Muscle of back (tissue), 11 donors: Measurements from ENCODE around the gene ILK. TPM values are rescaled to one million over a fixed set of nuclear protein-coding genes. Genes with fewer than 3 reads are reported as not detected.
A peak's percentile ranks its signal among the peaks of the same experiment; 100 is the strongest.

Source experiments
- DNase-seq, 3 donors: peaks; one replicate each; pipeline versions ENCODE4 v3.0.0 to v3.0.0-alpha.2; 2013
- polyA plus RNA-seq, 10 donors: library from polyadenylated mRNA; unstranded; fragments of 120-200 nt; gene quantifications; one replicate each; pipeline ENCODE4 v1.2.1, GENCODE V29; 2013; ENCODE audit not compliant: insufficient read length in 10 of 10

Gene ILK
- polyA plus RNA-seq, 10 donors, result 135 to 163 (median 147) TPM

DNA sequence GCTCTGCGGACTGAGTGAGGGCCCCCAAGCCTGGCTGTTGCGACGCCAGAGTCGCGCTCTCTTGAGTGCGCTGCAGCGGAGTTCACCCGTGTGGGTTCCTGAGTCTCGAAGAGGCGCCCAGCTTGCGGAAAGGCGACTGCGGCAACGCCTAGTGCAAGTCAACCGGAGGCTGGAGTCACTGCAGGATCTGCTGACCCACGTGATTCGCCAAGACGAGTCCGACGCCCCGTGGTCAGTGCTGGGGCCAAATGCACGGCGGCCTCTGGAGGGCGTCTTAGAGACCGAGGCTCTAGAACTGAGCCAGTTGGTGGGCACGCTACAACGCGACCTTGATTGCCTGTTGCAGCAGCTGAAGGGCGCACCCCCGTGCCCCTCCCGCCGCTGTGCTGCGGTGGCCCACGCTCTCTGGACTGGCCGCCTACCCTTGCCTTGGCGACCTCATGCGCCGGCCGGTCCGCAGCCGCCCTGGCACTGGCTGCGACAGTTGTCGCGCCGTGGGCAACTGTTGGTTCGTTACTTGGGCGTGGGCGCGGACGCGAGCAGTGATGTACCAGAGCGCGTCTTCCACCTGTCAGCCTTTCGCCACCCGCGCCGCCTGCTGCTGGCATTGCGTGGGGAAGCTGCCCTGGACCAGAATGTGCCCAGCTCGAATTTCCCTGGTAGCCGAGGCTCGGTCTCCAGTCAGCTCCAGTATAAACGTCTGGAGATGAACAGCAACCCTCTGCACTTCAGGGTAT lies 32.7 kb upstream of the ILK start:
- DNase-seq, result peak in 2 of 3 donors; percentile 12 to 14

DNA sequence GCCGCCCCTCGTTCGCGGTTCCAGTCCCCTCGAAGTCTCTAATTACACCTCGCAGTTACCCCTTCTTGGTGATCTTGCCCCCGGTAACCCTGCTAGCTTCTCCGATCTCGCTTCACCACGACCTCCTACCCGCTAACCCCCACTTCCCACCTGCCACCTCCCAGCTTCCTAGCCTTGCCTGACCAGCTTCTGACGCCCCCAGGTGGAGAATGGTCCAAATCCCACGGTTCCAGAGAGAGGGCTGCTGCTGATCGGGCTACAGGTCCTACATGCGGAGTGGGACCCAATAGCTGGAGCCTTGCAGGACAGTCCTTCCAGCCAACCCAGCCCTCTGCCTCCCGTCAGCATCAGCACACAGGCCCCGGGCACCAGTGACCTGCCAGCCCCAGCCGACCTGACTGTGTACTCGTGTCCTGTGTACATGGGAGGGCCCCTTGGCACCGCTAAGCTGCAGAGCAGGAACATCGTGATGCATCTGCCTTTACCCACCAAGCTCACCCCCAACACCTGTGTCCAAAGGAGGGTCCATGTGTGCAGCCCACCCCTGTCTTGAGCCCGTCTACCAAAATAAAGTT lies 32.1 kb upstream of the ILK start:
- DNase-seq, result no peak

DNA sequence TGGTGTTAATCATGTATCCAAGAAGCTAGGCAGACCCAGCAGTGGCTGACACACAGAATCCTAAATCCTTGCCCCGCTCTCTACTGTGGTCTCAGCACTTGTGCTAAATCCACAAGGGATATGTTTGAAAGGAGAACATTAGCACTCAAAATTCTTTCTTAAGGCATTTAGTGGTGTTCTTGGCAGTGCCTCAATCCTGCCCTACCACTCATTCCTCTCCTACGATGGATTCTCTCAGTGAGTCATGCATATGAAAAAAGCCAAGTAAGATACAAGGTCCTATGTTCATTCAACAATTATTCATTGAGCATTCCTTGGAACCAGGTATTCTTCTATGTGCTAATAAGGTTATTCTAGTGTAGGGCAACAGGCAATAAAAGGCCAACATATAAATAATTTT lies 31.4 kb upstream of the ILK start:
- DNase-seq, result peak in 1 of 3 donors; percentile 47

DNA sequence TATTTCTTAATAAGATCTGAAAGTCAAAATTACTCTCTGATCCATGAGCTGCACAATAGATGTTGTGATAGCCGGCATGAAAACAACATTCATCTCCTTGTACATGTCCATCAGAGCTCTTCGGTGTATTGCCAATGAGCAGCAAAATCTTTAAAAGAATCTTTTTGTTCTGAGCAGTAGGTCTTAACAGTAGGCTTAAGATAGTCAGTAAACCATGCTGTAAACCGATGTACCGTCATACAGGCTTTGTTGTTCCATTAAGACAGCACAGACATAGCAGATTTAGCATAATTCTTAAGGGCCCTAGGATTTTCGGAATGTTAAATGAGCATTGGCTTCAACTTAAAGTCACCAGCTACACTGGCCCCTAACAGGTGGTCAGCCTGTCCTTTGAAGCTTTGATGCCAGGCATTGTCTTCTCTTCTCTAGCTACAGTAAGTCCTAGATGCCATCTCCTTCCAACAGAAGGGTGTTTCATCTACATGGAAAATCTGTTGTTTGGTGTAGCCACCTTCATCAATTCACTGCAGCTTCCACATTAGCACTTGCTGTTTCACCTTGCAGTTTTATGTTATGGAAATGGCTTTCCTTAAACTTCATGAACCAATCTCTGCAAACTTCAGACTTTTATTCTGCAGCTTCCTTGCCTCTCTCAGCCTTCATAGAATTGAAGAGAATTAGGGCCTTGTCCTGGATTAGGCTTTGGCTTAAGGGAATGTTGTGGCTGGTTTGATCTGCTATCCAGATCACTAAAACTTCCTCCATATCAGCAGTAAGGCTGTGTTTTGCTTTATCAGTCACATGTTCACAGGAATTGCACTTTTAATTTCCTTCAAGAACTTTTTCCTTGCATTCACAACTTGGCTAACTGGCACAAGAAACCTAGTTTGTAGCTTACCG lies 28.5 kb upstream of the ILK start:
- DNase-seq, result no peak

DNA sequence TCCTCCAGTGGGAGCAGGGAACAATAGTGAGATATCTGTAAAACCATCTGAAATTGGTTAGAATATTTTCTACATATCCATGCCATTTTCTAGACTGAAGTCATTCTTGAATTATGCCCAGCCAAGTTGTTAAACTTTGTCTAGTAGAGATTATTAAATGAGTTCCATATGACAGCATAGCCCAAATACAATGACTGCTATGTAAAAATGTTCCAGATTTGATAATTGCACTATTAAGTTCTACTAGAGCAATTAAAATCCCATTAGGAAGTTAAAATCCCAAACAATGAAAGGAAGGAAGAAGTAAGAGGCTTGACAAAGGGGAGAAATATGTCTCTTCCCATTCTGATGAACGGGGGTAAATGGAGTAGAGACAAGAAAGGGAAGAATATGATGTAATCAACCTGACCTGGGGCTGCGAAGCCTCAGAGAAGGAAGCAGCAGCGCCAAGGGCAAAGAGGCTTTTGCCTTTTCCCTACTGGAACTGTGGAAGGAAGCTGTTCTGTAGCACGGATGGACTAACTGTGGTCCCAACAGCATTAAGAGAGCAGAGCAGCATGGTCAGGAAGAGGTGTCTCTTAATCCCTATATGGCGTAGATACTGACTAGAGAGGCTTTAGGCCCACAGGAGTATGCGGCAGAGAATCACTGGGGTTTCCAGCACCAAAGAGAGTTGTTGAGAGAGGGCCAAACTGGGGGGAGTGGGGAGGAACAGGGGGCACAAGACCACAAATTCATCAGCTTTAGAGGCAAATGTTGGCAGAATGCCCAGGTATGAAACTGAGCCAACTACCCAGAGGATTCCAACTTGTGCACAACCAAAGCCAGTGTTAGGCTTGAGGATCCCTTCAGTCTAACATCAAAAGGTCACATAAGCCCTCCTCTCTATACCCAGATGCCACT lies 26.9 kb upstream of the ILK start:
- DNase-seq, result peak; percentile 50 to 67 (median 59)

DNA sequence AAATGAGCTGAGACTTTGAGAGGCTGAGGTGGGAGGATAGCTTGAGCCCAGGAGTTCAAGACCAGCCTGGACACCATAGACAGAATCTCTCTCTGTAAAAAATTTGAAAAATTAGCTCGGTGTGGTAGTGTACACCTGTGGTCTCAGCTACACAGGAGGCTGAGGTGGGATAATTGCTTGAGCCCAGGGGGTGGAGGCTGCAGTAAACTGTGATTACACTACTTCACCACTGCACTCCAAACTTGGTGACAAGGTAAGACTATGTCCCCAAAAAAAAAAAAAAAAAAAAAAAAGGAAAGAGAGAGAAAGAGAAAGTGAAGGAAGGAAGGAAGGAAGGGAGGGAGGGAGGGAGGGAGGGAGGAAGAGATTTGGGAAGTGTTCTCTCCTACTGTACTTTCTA lies 25.4 kb upstream of the ILK start:
- DNase-seq, result no peak

DNA sequence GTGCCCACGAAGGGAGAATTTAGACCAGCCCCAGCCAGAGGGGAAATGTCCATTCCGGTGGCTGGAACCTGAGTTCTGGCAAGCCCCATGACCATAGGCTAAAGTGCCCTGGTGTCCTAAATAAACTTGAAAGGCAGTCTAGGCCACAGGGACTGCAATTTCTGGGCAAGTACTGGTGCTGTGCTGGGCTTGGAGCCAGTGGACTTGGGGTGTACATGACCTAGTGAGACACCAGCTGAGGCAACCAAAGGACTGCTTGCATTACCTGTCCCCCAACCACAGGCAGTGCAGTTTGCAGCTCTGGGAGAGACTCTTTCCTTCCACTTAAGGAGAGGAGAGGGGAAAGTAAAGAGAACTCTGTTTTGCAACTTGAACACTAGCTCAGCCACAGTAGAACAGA lies 23.9 kb upstream of the ILK start:
- DNase-seq, result no peak

DNA sequence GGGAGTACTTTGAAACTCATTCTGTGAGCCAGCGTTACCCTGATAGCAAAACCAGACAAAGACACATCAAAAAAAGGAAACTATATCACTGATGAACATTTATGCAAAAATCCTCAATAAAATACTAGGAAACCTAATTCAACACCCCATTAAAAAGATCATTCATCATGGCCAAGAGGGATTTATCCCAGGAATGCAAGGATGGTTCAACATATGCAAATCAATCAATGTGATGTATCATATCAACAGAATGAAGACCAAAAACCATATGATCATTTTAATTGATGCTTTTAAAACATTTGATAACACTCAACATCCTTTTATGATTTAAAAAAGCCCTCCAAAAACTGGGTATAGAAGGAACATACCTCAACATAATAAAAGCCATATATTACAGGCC lies 20.0 kb upstream of the ILK start:
- no peak for DNase-seq

DNA sequence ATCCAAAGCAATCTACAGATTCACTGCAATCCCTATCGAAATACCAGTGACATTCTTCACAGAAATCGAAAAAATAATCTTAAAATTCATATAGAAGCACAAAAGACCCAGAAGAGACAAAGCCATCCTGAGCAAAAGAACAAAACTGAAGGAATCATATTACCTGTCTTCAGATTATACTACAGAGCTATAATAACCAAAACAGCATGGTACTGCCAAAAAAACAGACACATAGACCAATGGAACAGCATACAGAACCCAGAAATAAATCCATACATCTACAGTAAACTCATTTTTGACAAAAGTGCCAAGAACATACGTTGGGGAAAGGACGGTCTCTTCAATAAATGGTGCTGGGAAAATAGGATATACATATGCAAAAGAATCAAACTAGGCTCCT lies 19.0 kb upstream of the ILK start:
- no peak for DNase-seq

DNA sequence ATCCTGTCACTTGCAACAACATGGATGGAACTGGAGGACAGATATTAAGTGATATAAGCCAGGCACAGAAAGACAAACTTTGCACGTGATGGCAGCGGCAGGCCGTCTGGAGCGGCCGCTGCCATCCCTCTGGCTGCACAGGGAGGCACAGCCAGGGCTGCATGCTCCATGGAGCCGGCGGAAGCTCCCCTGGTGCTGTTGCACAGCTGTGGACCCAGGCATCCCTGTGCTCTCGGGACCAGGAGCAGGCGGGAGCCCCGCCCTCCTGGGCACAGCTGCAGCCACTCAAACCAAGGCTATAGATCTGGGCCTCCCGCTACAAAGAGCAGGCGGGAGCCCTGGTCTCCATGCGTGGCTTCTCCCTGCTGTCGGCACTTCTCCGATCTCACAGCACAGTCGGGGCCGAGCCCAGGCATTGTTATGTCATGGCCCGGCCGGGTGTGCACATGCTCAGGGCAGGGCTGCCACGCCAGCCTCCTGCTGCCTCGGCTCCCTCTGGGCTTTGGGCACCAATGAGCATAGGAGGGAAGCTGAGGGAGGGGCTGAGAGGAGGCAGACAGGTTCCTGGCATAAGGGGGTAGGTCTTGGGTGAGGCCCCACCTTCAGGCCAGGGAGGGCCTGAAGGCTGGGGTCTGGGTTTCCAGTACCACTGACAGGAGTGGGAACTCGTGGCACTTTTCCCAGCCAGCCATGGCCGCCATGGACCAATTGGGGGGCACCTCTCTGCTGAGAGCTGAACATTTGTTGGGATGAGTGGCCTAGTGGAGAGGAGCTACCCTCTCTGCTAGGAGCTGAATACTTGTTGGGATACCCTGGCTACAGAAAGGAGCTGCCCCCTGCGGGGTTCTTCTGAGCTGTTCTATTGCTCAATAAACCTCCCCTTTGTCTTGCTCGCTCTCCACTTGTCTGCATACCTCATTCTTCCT lies 16.9 kb upstream of the ILK start:
- no peak for DNase-seq

DNA sequence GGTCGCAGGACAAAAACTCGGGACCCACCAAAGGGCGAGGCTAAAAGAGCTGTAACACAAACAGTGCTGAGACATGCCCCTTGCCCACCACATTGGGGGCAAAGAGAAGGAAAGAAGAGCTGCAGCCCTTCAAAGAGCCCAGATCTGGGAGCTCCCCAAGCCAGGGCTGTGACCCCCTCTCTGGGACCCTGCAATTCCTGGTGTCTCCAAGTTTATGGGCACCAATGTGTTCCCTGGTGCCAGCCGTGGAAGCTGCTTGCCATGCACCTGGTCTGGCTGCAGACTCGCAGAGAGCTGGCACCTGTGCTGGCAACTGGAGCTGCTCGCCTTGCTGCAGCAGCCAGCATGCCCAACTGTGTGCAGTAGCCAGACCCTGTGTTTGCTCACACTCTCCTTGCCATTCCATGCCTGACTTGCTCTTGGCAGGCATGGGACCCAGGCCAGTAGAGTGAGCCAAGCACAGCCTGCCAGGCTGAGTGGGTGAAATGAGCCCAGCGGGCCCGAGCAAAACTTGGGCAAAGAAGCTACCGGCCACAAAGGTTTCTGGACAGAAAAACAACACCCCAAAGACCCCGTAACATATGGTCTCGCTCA lies 16.1 kb upstream of the ILK start:
- no peak for DNase-seq

DNA sequence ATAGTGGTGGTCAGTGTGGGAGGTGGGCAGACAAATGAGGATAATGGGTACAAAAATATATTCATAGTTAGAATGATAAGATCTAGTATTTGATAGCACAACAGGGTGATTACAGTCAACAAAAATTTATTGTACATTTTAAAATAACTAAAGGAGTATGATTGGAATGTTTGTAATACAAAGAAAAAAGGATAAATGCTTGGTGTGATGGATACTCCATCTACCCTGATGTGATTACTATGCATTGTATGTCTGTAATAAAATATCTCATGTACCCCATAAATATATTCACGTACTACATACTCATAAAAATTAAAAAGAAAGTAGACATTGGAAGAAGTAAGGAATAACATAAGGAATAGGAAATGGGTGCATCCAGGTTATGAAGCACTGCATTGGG lies 15.6 kb upstream of the ILK start:
- DNase-seq, result no peak

DNA sequence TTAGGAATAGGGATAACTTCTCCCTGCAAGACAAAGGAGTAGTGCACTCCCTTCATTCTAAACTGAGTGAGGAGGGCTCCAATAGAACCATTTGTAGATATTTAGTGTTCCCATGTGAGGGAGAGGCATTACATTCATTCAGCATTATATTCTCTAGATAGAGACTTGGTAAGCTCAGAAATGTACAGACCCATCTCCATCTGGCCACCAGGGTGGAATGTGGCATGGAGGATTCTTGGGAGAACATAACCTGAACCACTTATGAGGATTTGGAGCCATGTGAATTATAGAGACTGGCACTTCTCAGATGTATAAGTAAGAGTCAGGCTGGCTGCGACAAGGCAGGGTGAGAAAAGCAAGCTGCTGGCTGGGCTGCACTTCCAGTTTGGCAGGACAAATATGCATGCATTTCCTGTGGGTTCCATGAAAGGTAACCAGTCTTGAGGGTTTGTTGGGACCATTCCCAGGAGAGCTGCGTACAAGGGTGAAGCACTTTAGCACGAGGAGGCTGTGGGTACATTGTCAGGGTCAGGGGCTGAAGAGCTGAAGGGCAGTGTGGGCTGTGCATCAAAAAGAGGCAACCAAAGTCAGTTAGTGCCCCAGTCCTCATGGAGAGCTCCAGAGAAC lies 9.3 kb upstream of the ILK start:
- DNase-seq, result no peak

DNA sequence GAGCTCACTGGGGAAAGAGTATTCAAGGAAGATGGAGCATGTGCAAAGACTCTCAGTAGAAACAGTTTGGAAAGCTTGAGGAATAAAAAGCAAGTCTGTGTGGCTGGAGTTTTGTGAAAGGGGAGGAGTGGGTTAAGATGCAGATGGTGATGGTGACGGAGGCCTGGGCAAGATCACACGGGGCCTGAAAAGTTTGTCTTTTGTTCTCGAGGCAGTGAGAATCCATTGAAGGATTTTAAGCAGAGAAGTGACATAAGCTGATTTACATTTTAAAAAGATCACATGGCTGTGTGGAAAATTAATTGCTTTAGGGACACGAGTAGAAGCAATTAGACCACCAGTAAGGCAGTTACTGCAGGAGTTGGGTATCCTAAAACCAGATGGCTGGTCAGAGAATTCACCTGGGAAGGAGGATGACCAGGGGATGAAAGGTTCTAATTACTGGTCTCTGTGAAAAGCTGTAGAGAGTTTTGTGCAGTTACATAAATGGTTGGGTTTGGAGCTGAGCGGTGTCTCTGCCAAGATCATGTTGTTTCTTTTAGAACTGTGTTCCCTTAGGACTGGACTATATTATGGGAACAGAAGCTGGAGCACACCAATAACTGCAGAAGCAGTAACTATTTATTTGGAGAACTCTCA lies 7.2 kb upstream of the ILK start:
- DNase-seq, result no peak

DNA sequence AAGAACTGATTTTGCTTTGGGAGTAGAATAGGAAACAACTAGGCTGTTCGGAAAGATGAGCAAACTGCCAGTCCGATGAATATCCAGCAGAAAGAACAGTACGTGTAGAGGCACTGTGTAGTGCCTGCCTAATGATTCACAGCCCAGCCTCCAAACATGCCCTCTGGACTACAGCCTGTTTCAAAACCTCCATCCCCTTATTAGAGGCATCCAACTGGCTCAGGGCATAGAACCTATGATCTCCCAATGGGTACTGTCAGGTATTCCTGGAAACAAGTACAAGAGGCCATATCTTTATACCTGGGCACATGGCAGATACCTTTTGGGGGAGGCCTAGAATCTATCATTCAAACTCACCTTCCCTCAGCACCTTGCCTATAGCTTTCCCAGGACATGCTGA lies 5.0 kb upstream of the ILK start:
- DNase-seq, result no peak

DNA sequence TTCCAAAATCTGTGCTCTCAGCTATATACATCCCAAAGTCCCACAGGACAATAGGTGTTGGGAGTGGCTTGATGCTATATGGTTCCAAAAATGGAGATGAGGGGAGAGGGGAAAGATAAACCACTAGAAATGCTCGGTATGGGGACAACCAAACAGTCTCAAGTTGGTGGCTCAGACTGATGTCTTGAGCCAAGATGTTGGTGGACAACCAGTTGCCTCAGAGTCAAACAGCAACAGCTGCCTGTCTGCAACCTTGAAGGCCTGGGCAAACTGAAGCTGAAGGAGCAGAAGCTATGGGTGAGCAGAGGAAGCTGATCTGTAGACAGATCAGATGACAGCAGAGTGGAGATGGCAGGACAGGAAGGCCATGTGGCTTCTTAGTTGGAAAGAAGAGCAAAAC lies 4.1 kb upstream of the ILK start:
- no peak for DNase-seq

DNA sequence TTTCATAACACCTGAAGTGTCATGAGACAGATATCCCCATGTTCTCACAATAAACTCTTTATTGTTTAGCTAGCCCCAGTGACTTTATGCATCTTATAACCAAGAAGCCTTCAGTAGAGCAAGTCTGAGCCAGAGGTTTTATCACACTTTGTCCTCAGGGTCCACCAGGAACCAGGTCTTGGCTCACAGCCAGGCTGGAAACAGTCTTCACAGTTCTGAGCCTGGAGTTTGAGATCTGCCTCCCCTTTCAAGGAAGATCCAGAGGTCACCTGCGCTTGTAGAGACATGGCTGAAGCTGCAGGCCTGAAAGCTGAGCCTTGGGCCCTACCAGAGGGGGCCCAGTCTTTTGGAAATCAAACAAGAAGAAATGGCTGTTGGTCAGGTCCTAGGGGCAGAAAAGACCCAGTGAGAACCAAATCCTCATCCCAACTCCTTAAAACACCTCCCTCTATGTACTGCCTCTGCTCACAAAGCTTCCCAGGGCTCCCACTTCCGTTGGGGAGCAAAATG lies 3.6 kb upstream of the ILK start:
- DNase-seq, result no peak

DNA sequence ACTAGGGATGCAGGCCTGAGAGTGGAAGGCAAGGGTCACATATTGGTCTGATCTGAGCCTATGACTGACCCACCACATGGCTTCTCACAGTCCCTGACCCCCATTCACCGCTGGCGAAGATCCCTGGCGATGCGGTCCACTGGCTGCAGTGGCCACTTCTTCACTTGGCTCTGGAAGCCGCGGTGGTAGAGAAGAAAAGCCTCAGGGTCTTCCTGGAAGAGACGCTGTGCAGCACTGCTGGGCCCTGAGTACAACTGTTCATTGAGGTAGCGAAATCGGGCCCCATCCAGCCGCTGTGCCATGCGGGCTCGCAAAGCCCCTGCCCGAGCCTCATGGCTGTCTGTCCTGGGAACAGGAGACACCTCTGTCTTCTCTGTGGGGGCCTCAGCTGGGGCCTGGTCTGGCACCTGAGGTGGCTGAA lies 2.5 kb upstream of the ILK start:
- DNase-seq, result no peak
